Brain microvascular endothelial cell (primary cell): ENCODE data around the gene SHC1.

ENCODE experiments used
- DNase-seq: peaks from one replicate; pipeline ENCODE4 v3.0.0-alpha.2; 2020
- H3K27ac ChIP-seq: fragments of 250-450 bp; sonication (Bioruptor Pico); 2 replicates; pipeline ENCODE4 v1.5.1; 2020; ENCODE audit warnings: mild to moderate bottlenecking, moderate library complexity
- H3K27me3 ChIP-seq: fragments of 250-450 bp; sonication (Bioruptor Pico); replicated peaks from 2 replicates; pipeline ENCODE4 v1.5.1; 2020; ENCODE audit warnings: mild to moderate bottlenecking
- H3K36me3 ChIP-seq: fragments of 250-450 bp; sonication (Bioruptor Pico); replicated peaks from 2 replicates; pipeline ENCODE4 v1.5.1; 2020; ENCODE audit warnings: mild to moderate bottlenecking
- H3K4me3 ChIP-seq: 2 replicates; pipeline ENCODE4 v1.5.1; 2011; ENCODE audit warnings: low read depth, mild to moderate bottlenecking, control low read depth, low read length, moderate library complexity
- in situ Hi-C: cut with HindIII; loops from 2 replicates; pipeline ENCODE4 v1.10.0; 2017; ENCODE audit warnings: low sequenced_read_pairs, low pct_ligation_motif_present
- TF ChIP-seq, protein P1 (sequence below): IDR thresholded peaks from 2 replicates; pipeline ENCODE4 v1.5.1; 2011; ENCODE audit warnings: low read depth, mild to moderate bottlenecking, moderate library complexity, low read length, control low read depth, inconsistent platforms; ENCODE audit errors: missing control alignments

Gene SHC1

GRCh38 chr1:154945962-154946850, 24.3 kb downstream of the SHC1 start:
- H3K27me3 ChIP-seq = no peaks in the 10 kb centered on the region
- no peak overlapping the region for H3K27ac ChIP-seq
- no peak overlapping the region for H3K4me3 ChIP-seq
- TF ChIP-seq, protein P1, sequence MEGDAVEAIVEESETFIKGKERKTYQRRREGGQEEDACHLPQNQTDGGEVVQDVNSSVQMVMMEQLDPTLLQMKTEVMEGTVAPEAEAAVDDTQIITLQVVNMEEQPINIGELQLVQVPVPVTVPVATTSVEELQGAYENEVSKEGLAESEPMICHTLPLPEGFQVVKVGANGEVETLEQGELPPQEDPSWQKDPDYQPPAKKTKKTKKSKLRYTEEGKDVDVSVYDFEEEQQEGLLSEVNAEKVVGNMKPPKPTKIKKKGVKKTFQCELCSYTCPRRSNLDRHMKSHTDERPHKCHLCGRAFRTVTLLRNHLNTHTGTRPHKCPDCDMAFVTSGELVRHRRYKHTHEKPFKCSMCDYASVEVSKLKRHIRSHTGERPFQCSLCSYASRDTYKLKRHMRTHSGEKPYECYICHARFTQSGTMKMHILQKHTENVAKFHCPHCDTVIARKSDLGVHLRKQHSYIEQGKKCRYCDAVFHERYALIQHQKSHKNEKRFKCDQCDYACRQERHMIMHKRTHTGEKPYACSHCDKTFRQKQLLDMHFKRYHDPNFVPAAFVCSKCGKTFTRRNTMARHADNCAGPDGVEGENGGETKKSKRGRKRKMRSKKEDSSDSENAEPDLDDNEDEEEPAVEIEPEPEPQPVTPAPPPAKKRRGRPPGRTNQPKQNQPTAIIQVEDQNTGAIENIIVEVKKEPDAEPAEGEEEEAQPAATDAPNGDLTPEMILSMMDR = no peak
- DNase-seq = no peak
- peaks cover 5% of the 10 kb centered on the region for H3K36me3 ChIP-seq
- in situ Hi-C loops = no loop called here

DNA sequence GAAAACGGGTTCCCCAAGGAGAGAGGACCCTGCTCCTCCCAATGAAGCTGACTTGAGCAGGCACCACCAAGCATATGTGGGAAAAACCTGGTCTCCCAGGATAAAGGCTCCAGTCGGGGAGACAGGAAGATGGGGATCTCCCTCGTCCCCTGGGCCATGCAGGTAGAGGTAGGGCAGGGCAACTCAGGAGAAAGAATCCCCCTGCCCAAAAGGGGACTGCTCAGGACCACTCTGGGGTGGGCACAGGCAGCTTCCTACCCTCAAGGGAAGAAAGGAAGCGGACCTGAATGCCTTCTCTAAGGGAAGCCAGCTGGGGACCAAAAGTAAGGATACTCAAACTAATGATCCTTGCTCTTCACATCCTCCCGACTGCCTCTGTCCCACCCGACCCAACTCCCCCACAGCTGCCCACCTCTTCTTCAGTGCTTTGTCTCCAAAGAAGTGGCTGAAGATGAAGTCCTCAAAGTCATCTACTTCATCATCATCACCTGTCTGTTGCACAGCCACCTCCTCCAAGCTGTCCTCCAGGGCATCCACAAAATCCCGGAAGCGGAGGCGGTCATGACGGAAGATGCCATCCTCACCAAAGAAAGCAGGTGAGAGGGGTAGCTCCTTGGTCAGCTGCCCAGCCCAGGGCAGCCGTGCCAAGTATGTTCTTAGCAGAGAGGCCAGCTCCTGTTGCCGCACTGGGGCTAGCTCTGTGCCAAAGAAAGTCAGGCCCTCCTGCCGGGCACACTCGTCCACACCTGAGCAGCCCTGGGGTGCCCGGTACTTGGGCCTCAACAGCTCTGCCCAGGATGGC, 25.2 kb downstream of the SHC1 start:
- Histone ChIP-seq H3K27me3 (no peaks in the 10 kb centered on the region), H3K27ac (no peak overlapping the region), H3K36me3 (peaks cover 5% of the 10 kb centered on the region), H3K4me3 (no peak overlapping the region)
- no peak for DNase-seq
- in situ Hi-C loops = no loop called here
- TF ChIP-seq, protein P1 = no peak

DNA sequence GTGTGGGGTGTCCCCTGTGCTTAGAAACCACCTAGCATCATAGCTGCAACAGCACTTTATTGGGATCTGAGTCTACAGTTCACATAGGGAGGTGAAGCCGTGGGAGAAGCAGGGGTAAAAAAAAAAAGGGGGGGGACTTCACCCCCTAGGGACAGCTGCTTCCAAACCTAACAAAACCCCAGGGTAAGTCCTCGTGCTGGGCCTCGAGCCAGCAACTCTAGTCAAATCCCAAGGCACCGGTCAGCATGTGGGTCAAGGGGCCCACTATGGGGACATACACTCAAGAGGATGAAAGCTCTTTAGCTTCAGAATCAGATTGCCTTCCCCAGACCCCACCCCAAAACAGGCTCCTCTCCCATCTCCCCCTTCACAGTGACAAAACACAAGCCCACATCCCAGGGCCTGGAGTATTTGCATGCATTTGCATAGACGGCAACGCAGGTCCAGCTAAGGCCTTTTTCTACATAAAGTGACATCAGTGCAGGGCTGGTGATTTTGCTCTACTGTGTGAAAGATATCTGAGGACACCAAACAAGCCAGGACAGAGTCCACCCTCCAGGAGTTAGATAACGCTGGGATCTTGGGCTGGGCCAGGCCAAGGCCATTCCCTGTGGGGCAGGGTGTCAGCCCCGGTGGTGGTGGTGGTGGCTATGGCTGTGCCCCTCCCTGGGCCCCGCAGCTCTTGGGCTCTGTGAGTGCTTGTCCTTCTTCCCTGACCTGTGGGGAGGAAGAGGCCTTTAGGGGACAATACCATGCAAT, 26.0 kb downstream of the SHC1 start:
- TF ChIP-seq, protein P1 = no peak
- H3K4me3 ChIP-seq = no peak overlapping the region
- no peak for DNase-seq
- H3K36me3 ChIP-seq = peaks cover 5% of the 10 kb centered on the region
- H3K27me3 ChIP-seq = no peaks in the 10 kb centered on the region
- in situ Hi-C loops = no loop called here
- H3K27ac ChIP-seq = no peak overlapping the region

GRCh38 chr1:154943649-154944400, 26.7 kb downstream of the SHC1 start:
- Histone ChIP-seq H3K36me3 (peaks cover 5% of the 10 kb centered on the region), H3K27me3 (no peaks in the 10 kb centered on the region), H3K4me3 (no peak overlapping the region), H3K27ac (no peak overlapping the region)
- TF ChIP-seq, protein P1 = peak; percentile 90
- DNase-seq = no peak
- in situ Hi-C loops = no loop called here

DNA sequence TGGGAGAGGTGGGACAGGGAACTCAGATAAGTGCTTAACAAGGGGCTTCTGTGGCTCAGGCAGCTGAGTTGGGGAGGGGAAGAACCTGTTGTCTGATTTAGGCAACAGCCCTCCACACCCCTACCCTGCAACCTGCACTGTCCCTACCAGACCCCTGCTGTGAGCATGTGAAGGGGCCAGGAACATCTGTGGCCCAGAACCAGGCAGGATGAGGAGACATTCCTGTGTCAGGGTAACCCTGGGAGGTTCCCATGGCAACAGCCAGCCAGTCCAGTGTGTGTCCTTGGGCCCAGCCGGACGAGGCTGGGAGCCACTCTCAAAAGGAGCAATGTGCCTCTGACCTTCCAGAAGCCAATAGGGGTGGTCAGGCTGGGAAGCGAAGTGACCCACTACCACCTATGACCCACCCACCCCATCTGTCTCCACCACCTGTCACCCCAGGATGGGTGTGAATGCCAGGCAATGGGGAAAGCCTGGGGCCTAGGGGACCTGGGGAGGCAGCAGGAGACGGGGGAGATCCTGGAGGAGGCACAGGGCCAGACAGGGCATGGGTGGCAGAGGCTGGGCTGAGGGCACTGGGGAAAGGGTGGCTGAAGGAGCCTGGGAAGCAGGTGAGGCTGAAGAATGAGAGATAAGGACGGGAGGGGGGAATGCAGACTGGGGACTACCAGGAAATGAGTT, 29.1 kb downstream of the SHC1 start:
- Histone ChIP-seq H3K36me3 (no peaks in the 10 kb centered on the region), H3K4me3 (no peak overlapping the region), H3K27me3 (no peaks in the 10 kb centered on the region), H3K27ac (no peak overlapping the region)
- in situ Hi-C loops = no loop called here
- no peak for DNase-seq
- TF ChIP-seq, protein P1 = no peak
